CD14-positive monocyte (primary cell): ENCODE measurements around the gene SLC6A7. TPM values are rescaled to one million over a fixed set of nuclear protein-coding genes. Genes with fewer than 3 reads are reported as not detected.

Experiments used
- DNase-seq, 3 donors: peaks; one replicate each; pipeline ENCODE4 v3.0.0-alpha.2; 2011 to 2022
- H2AFZ ChIP-seq: 2 replicates; pipeline ENCODE4 v1.6.0; 2012; ENCODE audit warnings: mild to moderate bottlenecking, low read depth, low read length, inconsistent platforms; ENCODE audit not compliant: insufficient read depth, poor library complexity, severe bottlenecking
- H3K27ac ChIP-seq, 2 donors: 1 replicate in 1 of 2; 2 replicates in 1 of 2; pipeline ENCODE4 v1.5.1; 2012 to 2013; ENCODE audit warnings: low read length in 2 of 2, control low read depth in 1 of 2, inconsistent platforms in 1 of 2, low read depth in 1 of 2, mild to moderate bottlenecking in 1 of 2
- H3K27me3 ChIP-seq, 2 donors: one replicate each; pipeline versions ENCODE4 v1.6.0 to v1.6.1; 2011 to 2013; ENCODE audit warnings: low read length in 2 of 2; ENCODE audit not compliant: control insufficient read depth in 2 of 2, insufficient read depth in 2 of 2
- H3K36me3 ChIP-seq, 2 donors: replicated peaks in 1 of 2; 1 replicate in 1 of 2; 2 replicates in 1 of 2; pipeline versions ENCODE4 v1.5.1 to v1.6.1; 2012 to 2013; ENCODE audit warnings: low read length in 2 of 2, control low read depth in 1 of 2, inconsistent platforms in 1 of 2, mild to moderate bottlenecking in 1 of 2; ENCODE audit not compliant: insufficient read depth in 2 of 2, control insufficient read depth in 1 of 2
- H3K4me1 ChIP-seq, 2 donors: 1 replicate in 1 of 2; 2 replicates in 1 of 2; pipeline versions ENCODE4 v1.5.1 to v1.6.1; 2012 to 2013; ENCODE audit warnings: low read length in 2 of 2, control low read depth in 1 of 2, inconsistent platforms in 1 of 2, mild to moderate bottlenecking in 1 of 2, moderate library complexity in 1 of 2; ENCODE audit not compliant: insufficient read depth in 2 of 2, control insufficient read depth in 1 of 2
- H3K4me2 ChIP-seq: replicated peaks from 2 replicates; pipeline ENCODE3; 2012; ENCODE audit warnings: low read length, moderate library complexity, mild to moderate bottlenecking; ENCODE audit not compliant: poor library complexity, severe bottlenecking; ENCODE audit errors: extremely low read depth
- H3K4me3 ChIP-seq, 3 experiments: fragments of 200-600 bp in 1 of 3; sonication (generic) in 1 of 3; replicated peaks in 1 of 3; 1 replicate in 2 of 3; 2 replicates in 1 of 3; pipeline ENCODE4 v1.5.1; 2011 to 2013; ENCODE audit warnings: low read length in 3 of 3, mild to moderate bottlenecking in 3 of 3, control low read depth in 2 of 3, low read depth in 2 of 3, inconsistent platforms in 1 of 3, moderate library complexity in 1 of 3
- H3K79me2 ChIP-seq: 2 replicates; pipeline ENCODE4 v1.6.0; 2012; ENCODE audit warnings: mild to moderate bottlenecking, control low read depth, inconsistent platforms, low read length, moderate library complexity; ENCODE audit not compliant: insufficient read depth
- H3K9ac ChIP-seq: 2 replicates; pipeline ENCODE4 v1.6.0; 2017; ENCODE audit warnings: low read length, mild to moderate bottlenecking; ENCODE audit not compliant: insufficient read depth, poor library complexity, severe bottlenecking
- H3K9me3 ChIP-seq, 2 donors: replicated peaks in 1 of 2; 1 replicate in 1 of 2; 2 replicates in 1 of 2; pipeline versions ENCODE4 v1.5.1 to v1.6.1; 2012 to 2013; ENCODE audit warnings: low read length in 2 of 2, control low read depth in 1 of 2; ENCODE audit not compliant: control insufficient read depth in 1 of 2, insufficient read depth in 1 of 2
- H4K20me1 ChIP-seq: 2 replicates; pipeline ENCODE4 v1.6.0; 2012; ENCODE audit warnings: mild to moderate bottlenecking, low read length, control low read depth, moderate library complexity; ENCODE audit not compliant: insufficient read depth
- H3K27ac Mint-ChIP-seq, 7 donors: one replicate each; pipeline ENCODE4 v1.8.0; 2020; ENCODE audit warnings: mild to moderate bottlenecking in 7 of 7, mixed read lengths in 7 of 7, moderate library complexity in 6 of 7, inconsistent platforms in 2 of 7
- H3K27me3 Mint-ChIP-seq, 3 donors: one replicate each; pipeline ENCODE4 v1.8.0; 2021 to 2022; ENCODE audit warnings: low read depth in 3 of 3, mild to moderate bottlenecking in 3 of 3, mixed read lengths in 3 of 3, moderate library complexity in 3 of 3, inconsistent platforms in 1 of 3
- H3K36me3 Mint-ChIP-seq, 2 donors: one replicate each; pipeline ENCODE4 v1.8.0; 2020; ENCODE audit warnings: mixed read lengths in 2 of 2, inconsistent platforms in 1 of 2, mild to moderate bottlenecking in 1 of 2
- H3K4me1 Mint-ChIP-seq: one replicate; pipeline ENCODE4 v1.8.0; 2020; ENCODE audit warnings: mild to moderate bottlenecking, mixed read lengths
- H3K4me3 Mint-ChIP-seq, 2 donors: one replicate each; pipeline ENCODE4 v1.8.0; 2020; ENCODE audit warnings: mild to moderate bottlenecking in 2 of 2, mixed read lengths in 2 of 2, moderate library complexity in 1 of 2
- H3K9me3 Mint-ChIP-seq, 7 donors: one replicate each; pipeline ENCODE4 v1.8.0; 2020 to 2022; ENCODE audit warnings: mixed read lengths in 7 of 7, mild to moderate bottlenecking in 6 of 7, moderate library complexity in 6 of 7, inconsistent platforms in 2 of 7
- CTCF ChIP-seq: fragments of 200-600 bp; IDR thresholded peaks from one replicate; pipeline ENCODE4 v1.8.0; 2022; ENCODE audit warnings: antibody characterized with exemption, mild to moderate bottlenecking
- WGBS: methylation state at CpG from one replicate; pipeline ENCODE4 v1.1.5; 2013; ENCODE audit warnings: missing lambda C conversion rate; ENCODE audit not compliant: insufficient coverage; 5-methylcytosine and 5-hydroxymethylcytosine counted together
- intact Hi-C, 2 donors: fragments of 100-400 bp; cut with micrococcal nuclease; formaldehyde crosslinking; loops; one replicate each; pipeline versions ENCODE4 v1.15.0 to v1.15.1; 2023
- polyA plus RNA-seq, 3 donors: library from polyadenylated mRNA; depleted of rRNA in 1 of 3; unstranded in 2 of 3; stranded (reverse) in 1 of 3; fragments of 300-500 nt in 2 of 3; fragments of >200 nt in 1 of 3; fragmentation: Illumina TruSeq in 2 of 3; gene quantifications; 1 replicate in 2 of 3; 2 replicates in 1 of 3; pipeline ENCODE4 v1.2.3, GENCODE V29; 2012 to 2021

Gene SLC6A7
- polyA plus RNA-seq, 3 donors, result 0.07 TPM; not detected in 2

- H3K27ac Mint-ChIP-seq, result no peak overlapping the region
- WGBS, result 70% methylated on average over 2 of the region's 16 CpGs
- no peak for TF ChIP-seq CTCF
- no peaks in the 10 kb centered on the region for H4K20me1 ChIP-seq
- H3K27me3 Mint-ChIP-seq, result peaks cover 39 to 57% (median 56%) of the 10 kb centered on the region in 3 donors
- H3K4me3 Mint-ChIP-seq, result peak overlapping the region in 1 of 2 donors; percentile 67
- H3K9me3 Mint-ChIP-seq, result peaks cover 0 to 3% (median 0%) of the 10 kb centered on the region in 7 donors
- no peak for DNase-seq
- H3K79me2 ChIP-seq, result no peaks in the 10 kb centered on the region
- H3K4me1 Mint-ChIP-seq, result peaks cover 22% of the 10 kb centered on the region
- H3K9me3 ChIP-seq, result no peaks in the 10 kb centered on the region
- no peak overlapping the region for H3K27ac ChIP-seq
- H3K27me3 ChIP-seq, result peaks cover 24 to 46% of the 10 kb centered on the region in 2 donors
- no peaks in the 10 kb centered on the region for H3K36me3 ChIP-seq
- no peak overlapping the region for H2AFZ ChIP-seq
- H3K4me2 ChIP-seq, result no peak overlapping the region
- peaks cover 14% of the 10 kb centered on the region in 2 donors for H3K4me1 ChIP-seq
- no peak overlapping the region for H3K9ac ChIP-seq
- no peaks in the 10 kb centered on the region for H3K36me3 Mint-ChIP-seq
- intact Hi-C loops, result no loop called here
- H3K4me3 ChIP-seq, result no peak overlapping the region
Observed at GRCh38 chr5:150190503-150190979, 679 bp downstream of the SLC6A7 start.

GRCh38 chr5:150190987-150191386, 1.1 kb downstream of the SLC6A7 start:
- H3K4me1 Mint-ChIP-seq, result peaks cover 18% of the 10 kb centered on the region
- intact Hi-C loops, result no loop called here
- no peak overlapping the region for H2AFZ ChIP-seq

More at GRCh38 chr5:150190987-150191386, 1.1 kb downstream of the SLC6A7 start:
- TF ChIP-seq CTCF, result no peak
- H3K9ac ChIP-seq, result no peak overlapping the region
- Mint-ChIP-seq H3K36me3 (no peaks in the 10 kb centered on the region), H3K9me3 (peaks cover 0 to 3% (median 0%) of the 10 kb centered on the region in 7 donors), H3K27ac (no peak overlapping the region), H3K4me3 (peak overlapping the region in 1 of 2 donors; percentile 67), H3K27me3 (peaks cover 40 to 59% (median 58%) of the 10 kb centered on the region in 3 donors)
- no peak for DNase-seq
- peaks cover 24 to 46% of the 10 kb centered on the region in 2 donors for H3K27me3 ChIP-seq
- H3K9me3 ChIP-seq, result no peaks in the 10 kb centered on the region
- no peaks in the 10 kb centered on the region for H3K79me2 ChIP-seq
- H4K20me1 ChIP-seq, result no peaks in the 10 kb centered on the region
- H3K4me1 ChIP-seq, result peaks cover 9 to 10% of the 10 kb centered on the region in 2 donors
- 100% methylated on average over 1 of the region's 2 CpGs for WGBS
- no peak overlapping the region for H3K27ac ChIP-seq
- no peak overlapping the region for H3K4me2 ChIP-seq
- H3K36me3 ChIP-seq, result no peaks in the 10 kb centered on the region
- H3K4me3 ChIP-seq, result no peak overlapping the region
